Transverse colon (tissue), 3 donors: ENCODE results near the gene BCAS1.

ENCODE experiments used
- EP300 ChIP-seq: sonication (generic); formaldehyde crosslinking; IDR thresholded peaks from one replicate; pipeline ENCODE4 v1.6.1; 2017; ENCODE audit warnings: antibody characterized with exemption, low read depth
- POLR2AphosphoS5 ChIP-seq, 3 donors: sonication (generic); formaldehyde crosslinking; IDR thresholded peaks; one replicate each; pipeline ENCODE4 v1.6.1; 2016; ENCODE audit warnings: antibody characterized with exemption in 3 of 3

- TF ChIP-seq POLR2AphosphoS5 (IDR thresholded peaks at IDR 0.05) (no peak), EP300 (no peak)
These were observed 45.1 kb downstream of the BCAS1 start for GRCh38 chr20:54025251-54025771.
